ENCODE data around the gene ELP4. TPM values are rescaled to one million over a fixed set of nuclear protein-coding genes. Genes with fewer than 3 reads are reported as not detected.

The ELP4 gene
- total RNA-seq, 1 experiment from 2014 or later: 15.2 TPM

DNA sequence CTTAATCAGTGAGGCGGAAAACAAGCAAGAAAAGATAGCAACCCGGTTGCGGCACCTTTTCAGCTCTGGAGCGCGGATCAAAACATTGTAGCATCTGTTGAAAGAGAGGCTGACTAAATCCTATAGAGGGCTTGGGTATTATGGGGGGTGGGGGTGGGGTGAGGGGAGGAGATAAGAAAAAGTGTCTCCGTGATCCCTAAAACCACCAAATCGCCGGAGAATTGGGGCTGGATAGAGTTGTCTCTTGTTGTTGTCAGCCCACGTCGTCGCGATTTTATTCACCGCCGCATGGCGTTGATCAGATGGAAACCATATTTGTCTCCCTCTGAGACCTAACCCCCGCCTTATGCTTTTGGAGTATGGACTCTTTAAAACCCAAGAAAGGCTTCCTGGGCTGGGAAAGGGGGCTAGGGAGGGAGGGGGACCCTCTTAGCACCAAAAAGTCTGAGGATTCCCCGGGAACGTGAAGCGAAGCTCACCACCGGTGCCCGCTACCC lies 288.5 kb downstream of the ELP4 start:
- DNase-seq: no peak
- H3K14ac ChIP-seq (ENCODE audit: insufficient read depth, low read length): no peak overlapping the region
- H3K27ac Mint-ChIP-seq: no peak overlapping the region
- WGBS (ENCODE audit: extremely low coverage, insufficient read length, low lambda C conversion rate): no CpG with 5 or more reads among the region's 21 CpGs
- H3K9ac ChIP-seq (ENCODE audit: extremely low read depth, insufficient read length, low read length): no peak overlapping the region
- H3K9me3 Mint-ChIP-seq: peaks cover 2 to 6% of the 10 kb centered on the region in 2 experiments; a peak in 2 of 5 replicates
- TF ChIP-seq, protein P1, sequence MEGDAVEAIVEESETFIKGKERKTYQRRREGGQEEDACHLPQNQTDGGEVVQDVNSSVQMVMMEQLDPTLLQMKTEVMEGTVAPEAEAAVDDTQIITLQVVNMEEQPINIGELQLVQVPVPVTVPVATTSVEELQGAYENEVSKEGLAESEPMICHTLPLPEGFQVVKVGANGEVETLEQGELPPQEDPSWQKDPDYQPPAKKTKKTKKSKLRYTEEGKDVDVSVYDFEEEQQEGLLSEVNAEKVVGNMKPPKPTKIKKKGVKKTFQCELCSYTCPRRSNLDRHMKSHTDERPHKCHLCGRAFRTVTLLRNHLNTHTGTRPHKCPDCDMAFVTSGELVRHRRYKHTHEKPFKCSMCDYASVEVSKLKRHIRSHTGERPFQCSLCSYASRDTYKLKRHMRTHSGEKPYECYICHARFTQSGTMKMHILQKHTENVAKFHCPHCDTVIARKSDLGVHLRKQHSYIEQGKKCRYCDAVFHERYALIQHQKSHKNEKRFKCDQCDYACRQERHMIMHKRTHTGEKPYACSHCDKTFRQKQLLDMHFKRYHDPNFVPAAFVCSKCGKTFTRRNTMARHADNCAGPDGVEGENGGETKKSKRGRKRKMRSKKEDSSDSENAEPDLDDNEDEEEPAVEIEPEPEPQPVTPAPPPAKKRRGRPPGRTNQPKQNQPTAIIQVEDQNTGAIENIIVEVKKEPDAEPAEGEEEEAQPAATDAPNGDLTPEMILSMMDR (conservative IDR thresholded peaks at IDR 0.05): no peak
- H2AFZ ChIP-seq (ENCODE audit: low read length): no peak overlapping the region
- H3K4me1 Mint-ChIP-seq: peaks cover 17 to 50% of the 10 kb centered on the region in 2 experiments
- H4K91ac ChIP-seq (ENCODE audit: insufficient read length, low read depth, low read length): no peak overlapping the region
- no peak overlapping the region for H3K23ac ChIP-seq (ENCODE audit: insufficient read length, low read depth, low read length)
- H4K8ac ChIP-seq (replicated peaks; ENCODE audit: insufficient read length, low read depth, low read length): no peak overlapping the region
- peak overlapping the region; percentile 49 to 77 for H3K4me3 Mint-ChIP-seq
- H2BK20ac ChIP-seq (ENCODE audit: low read depth, low read length, poor library complexity, severe bottlenecking): no peak overlapping the region
- no peak overlapping the region for H2BK5ac ChIP-seq (ENCODE audit: insufficient read length, low read length)
- H3K79me2 ChIP-seq (ENCODE audit: insufficient read depth, low read length): no peaks in the 10 kb centered on the region
- H3K27ac ChIP-seq (ENCODE audit: insufficient read length, low read depth, low read length): no peak overlapping the region
- no peaks in the 10 kb centered on the region for H4K20me1 ChIP-seq (ENCODE audit: control insufficient read depth, insufficient read depth, insufficient read length)
- H3K23me2 ChIP-seq (ENCODE audit: insufficient read length, low read depth, low read length, poor library complexity, severe bottlenecking): peaks cover 10% of the 10 kb centered on the region
- H3K56ac ChIP-seq (ENCODE audit: insufficient read length, low read depth, low read length): no peak overlapping the region
- H3K79me1 ChIP-seq (ENCODE audit: insufficient read depth, low read depth, low read length, poor library complexity, severe bottlenecking): no peaks in the 10 kb centered on the region
- no peak overlapping the region for H2AK5ac ChIP-seq (ENCODE audit: insufficient read length, low read length)
- no peak overlapping the region for H3K18ac ChIP-seq (ENCODE audit: insufficient read length, low read depth, low read length)
- H3K4ac ChIP-seq (ENCODE audit: low read depth, low read length): no peak overlapping the region
- peaks cover 100% of the 10 kb centered on the region for H3K27me3 Mint-ChIP-seq (ENCODE audit: low read depth)
- H2BK12ac ChIP-seq (ENCODE audit: insufficient read length, low read depth, low read length): no peak overlapping the region
- H3K4me2 ChIP-seq (ENCODE audit: insufficient read depth, insufficient read length, low read length): peak overlapping the region; percentile 49
- H3K9me3 ChIP-seq (ENCODE audit: control insufficient read depth, low read depth, low read length): no peaks in the 10 kb centered on the region
- no peak overlapping the region for H4K5ac ChIP-seq (ENCODE audit: insufficient read length, low read depth, low read length)
- H3K4me1 ChIP-seq (ENCODE audit: insufficient read depth, low read length): no peaks in the 10 kb centered on the region
- H3T11ph ChIP-seq (ENCODE audit: low read length): no peak overlapping the region
- peaks cover 66% of the 10 kb centered on the region for H3K27me3 ChIP-seq (ENCODE audit: insufficient read depth, low read length)
- no peaks in the 10 kb centered on the region for H3K36me3 Mint-ChIP-seq (ENCODE audit: insufficient read depth in 1 of 3, low read depth in 3 of 3)
- no peak overlapping the region for H2BK15ac ChIP-seq (ENCODE audit: low read depth, low read length)
- no peak overlapping the region for H2BK120ac ChIP-seq (ENCODE audit: low read depth, low read length, poor library complexity, severe bottlenecking)

All from H9 (cell line).